BE2C (cell line): ENCODE measurements around the gene NT5M.

Experiments
- DNase-seq: peaks from one replicate; pipeline ENCODE4 v3.0.0-alpha.2; 2020
- H3K27me3 ChIP-seq: fragments of 250-450 bp; sonication (Bioruptor Pico); 2 replicates; pipeline ENCODE4 v1.5.1; 2020; ENCODE audit warnings: mild to moderate bottlenecking
- H3K36me3 ChIP-seq: fragments of 250-450 bp; sonication (Bioruptor Pico); 2 replicates; pipeline ENCODE4 v1.5.1; 2020; ENCODE audit warnings: mild to moderate bottlenecking
- H3K4me1 ChIP-seq: fragments of 250-450 bp; sonication (Bioruptor Pico); 2 replicates; pipeline ENCODE4 v1.5.1; 2020
- H3K4me3 ChIP-seq: 2 replicates; pipeline ENCODE4 v1.5.1; 2011; ENCODE audit warnings: low read depth, low read length
- H3K9me3 ChIP-seq: fragments of 250-450 bp; sonication (Bioruptor Pico); 2 replicates; pipeline ENCODE4 v1.5.1; 2020
- TF ChIP-seq, protein P1 (sequence below): IDR thresholded peaks from 2 replicates; pipeline ENCODE4 v1.5.1; 2012; ENCODE audit warnings: mild to moderate bottlenecking, low read depth, low read length

Gene NT5M

DNA sequence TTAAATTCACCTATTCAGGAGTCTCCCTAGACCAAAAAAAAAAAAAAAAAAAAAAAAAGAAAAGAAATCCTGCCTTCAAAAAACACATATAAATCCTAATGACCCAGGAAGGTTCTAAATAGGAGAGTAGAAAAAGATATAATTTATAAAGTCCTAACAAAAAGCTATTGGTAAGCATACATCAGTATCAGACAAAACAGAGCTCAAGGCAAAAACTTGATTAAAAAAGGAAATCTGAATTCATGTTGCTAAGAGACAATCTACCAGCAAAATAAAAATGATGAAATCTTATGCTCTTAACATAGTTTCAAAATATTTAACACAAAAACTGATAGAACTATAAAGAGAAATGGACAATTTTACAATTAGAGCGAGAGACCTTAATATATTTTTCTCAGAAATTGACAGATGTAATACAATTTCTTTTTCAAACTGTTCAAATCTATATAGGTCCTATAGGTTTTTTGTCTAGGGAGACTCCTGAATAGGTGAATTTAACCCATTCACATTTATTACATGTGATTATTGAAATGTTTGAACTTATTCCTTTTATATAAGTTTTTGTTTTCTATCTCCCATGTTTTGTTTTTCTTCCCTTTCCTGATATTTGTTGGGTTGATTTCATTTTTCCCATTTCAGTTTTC is 57.0 kb downstream of the NT5M start:
- TF ChIP-seq, protein P1, sequence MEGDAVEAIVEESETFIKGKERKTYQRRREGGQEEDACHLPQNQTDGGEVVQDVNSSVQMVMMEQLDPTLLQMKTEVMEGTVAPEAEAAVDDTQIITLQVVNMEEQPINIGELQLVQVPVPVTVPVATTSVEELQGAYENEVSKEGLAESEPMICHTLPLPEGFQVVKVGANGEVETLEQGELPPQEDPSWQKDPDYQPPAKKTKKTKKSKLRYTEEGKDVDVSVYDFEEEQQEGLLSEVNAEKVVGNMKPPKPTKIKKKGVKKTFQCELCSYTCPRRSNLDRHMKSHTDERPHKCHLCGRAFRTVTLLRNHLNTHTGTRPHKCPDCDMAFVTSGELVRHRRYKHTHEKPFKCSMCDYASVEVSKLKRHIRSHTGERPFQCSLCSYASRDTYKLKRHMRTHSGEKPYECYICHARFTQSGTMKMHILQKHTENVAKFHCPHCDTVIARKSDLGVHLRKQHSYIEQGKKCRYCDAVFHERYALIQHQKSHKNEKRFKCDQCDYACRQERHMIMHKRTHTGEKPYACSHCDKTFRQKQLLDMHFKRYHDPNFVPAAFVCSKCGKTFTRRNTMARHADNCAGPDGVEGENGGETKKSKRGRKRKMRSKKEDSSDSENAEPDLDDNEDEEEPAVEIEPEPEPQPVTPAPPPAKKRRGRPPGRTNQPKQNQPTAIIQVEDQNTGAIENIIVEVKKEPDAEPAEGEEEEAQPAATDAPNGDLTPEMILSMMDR, result no peak
- no peaks in the 10 kb centered on the region for H3K9me3 ChIP-seq
- H3K4me1 ChIP-seq, result no peaks in the 10 kb centered on the region
- H3K27me3 ChIP-seq, result no peaks in the 10 kb centered on the region
- no peak for DNase-seq
- H3K4me3 ChIP-seq, result no peak overlapping the region
- no peaks in the 10 kb centered on the region for H3K36me3 ChIP-seq

DNA sequence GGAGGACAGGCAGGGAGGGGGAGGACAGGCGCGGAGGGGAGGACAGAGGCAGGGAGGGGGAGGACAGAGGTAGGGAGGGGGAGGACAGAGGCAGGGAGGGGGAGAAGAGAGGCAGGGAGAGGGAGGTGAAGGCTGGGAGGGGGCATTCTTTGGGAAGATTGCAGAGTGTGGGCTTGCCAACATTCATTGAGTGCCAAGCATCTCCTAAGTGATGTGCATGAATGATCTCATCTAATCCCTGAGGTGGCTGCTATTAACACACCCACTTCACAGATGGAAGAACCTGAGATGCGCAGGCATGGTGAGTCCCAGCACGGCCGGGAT is 58.3 kb downstream of the NT5M start:
- DNase-seq, result no peak
- H3K9me3 ChIP-seq, result no peaks in the 10 kb centered on the region
- TF ChIP-seq, protein P1, result no peak

GRCh38 chr17:17361867-17362539 is 58.8 kb downstream of the NT5M start:
- no peaks in the 10 kb centered on the region for H3K36me3 ChIP-seq
- no peak overlapping the region for H3K4me3 ChIP-seq
- no peak for DNase-seq

More for the DNA sequence above, 58.3 kb downstream of the NT5M start:
- Histone ChIP-seq H3K27me3 (no peaks in the 10 kb centered on the region), H3K36me3 (no peaks in the 10 kb centered on the region), H3K4me1 (no peaks in the 10 kb centered on the region), H3K4me3 (no peak overlapping the region)

DNA sequence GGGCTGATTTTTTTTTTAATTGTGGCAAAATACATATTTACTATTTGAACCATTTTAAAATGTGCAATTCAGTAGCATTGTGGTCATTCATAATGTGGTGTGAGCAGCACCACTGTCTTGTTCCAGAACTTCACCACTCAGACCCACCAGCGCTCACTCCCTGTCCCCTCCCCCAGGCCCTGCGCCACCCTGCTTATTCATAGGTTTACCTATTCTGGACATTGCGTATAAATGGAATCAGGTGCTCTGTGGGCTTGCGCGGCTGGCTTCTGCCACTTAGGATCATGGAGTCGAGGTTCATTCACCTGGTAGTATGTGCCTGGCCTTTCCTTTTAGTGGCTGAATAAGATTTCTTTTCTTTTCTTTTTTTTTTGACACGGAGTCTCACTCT is 59.4 kb downstream of the NT5M start:
- Histone ChIP-seq H3K4me1 (no peaks in the 10 kb centered on the region), H3K9me3 (no peaks in the 10 kb centered on the region)

More at GRCh38 chr17:17361867-17362539, 58.8 kb downstream of the NT5M start:
- TF ChIP-seq, protein P1, result no peak
- Histone ChIP-seq H3K4me1 (no peaks in the 10 kb centered on the region), H3K27me3 (no peaks in the 10 kb centered on the region), H3K9me3 (no peaks in the 10 kb centered on the region)

DNA sequence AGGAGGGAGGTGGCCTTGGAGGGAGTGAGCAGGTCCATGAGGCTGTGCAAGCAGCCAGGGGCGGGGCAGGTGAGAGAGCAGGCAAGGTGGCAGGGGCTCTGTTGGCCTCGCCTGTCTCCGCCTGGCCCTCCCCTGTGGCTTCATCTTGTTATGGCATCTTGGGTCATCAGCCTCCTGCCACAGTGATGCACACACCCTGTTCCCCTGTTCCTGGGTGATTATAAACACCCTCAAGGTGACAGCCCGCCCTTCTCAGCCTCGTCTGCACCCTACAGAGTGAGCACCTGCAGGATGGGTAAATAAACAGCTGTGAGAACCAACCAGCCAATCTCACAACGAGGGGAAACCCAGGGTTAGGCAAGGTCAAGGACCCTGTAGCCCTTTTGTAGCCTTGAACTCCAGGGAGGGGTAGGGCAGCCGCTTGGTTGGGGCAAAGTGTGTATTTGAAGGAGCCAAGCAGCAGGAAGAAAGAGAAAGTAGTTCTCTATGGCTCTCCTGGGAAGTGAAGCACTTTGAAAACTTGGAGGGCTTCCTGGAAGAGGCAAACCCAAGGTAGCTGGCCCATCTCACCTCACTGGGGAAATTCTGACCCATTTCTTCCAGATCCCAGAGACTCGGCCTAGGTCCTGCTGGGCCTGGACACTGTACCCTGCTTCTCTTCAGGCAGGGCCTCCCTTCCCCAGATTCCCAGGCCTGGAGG is 60.6 kb downstream of the NT5M start:
- Histone ChIP-seq H3K36me3 (no peaks in the 10 kb centered on the region), H3K27me3 (no peaks in the 10 kb centered on the region), H3K4me3 (no peak overlapping the region), H3K9me3 (no peaks in the 10 kb centered on the region), H3K4me1 (no peaks in the 10 kb centered on the region)
- TF ChIP-seq, protein P1, result no peak
- no peak for DNase-seq

More for the DNA sequence above, 59.4 kb downstream of the NT5M start:
- Histone ChIP-seq H3K4me3 (no peak overlapping the region), H3K27me3 (no peaks in the 10 kb centered on the region), H3K36me3 (no peaks in the 10 kb centered on the region)
- no peak for DNase-seq
- TF ChIP-seq, protein P1, result no peak

GRCh38 chr17:17364338-17364667 is 61.1 kb downstream of the NT5M start:
- Histone ChIP-seq H3K36me3 (no peaks in the 10 kb centered on the region), H3K4me3 (no peak overlapping the region), H3K27me3 (no peaks in the 10 kb centered on the region), H3K4me1 (no peaks in the 10 kb centered on the region), H3K9me3 (no peaks in the 10 kb centered on the region)
- TF ChIP-seq, protein P1, result no peak
- no peak for DNase-seq
